ENCODE results near the gene DGKD. TPM values are rescaled to one million over a fixed set of nuclear protein-coding genes. Genes with fewer than 3 reads are reported as not detected.

DGKD gene
- total RNA-seq: 10 to 100 TPM; 15.5 to 67.3 (median 42.8) TPM
- 10 to 100 TPM; 51.2 to 88.6 TPM for polyA plus RNA-seq
- long read RNA-seq, donor 1, full-length matches to known transcripts: 4 of 46 reads
- long read RNA-seq, donor 1, partial matches to known transcripts: 38 of 46 reads
- long read RNA-seq, donor 1, other reads (novel, unspliced or antisense): 4 of 46 reads
- long read RNA-seq, donor 2, full-length matches to known transcripts: 5 of 124 reads
- long read RNA-seq, donor 2, partial matches to known transcripts: 62 of 124 reads
- long read RNA-seq, donor 2, other reads (novel, unspliced or antisense): 57 of 124 reads
- long read RNA-seq, donor 3, full-length matches to known transcripts: 6 of 100 reads
- long read RNA-seq, donor 3, partial matches to known transcripts: 79 of 100 reads
- long read RNA-seq, donor 3, other reads (novel, unspliced or antisense): 15 of 100 reads

GRCh38 chr2:233353769-233354499, at the start of gene DGKD:
Gene DGKD, plus strand, starts transcription at chr2:233354494. Its CDS starts 25 bp downstream, at chr2:233354519.
- WGBS, 4 donors: 3 to 5% (median 3%) methylated on average over 31 to 56 of the region's 56 CpGs
- Histone ChIP-seq H3K9me3 (no peaks in the 10 kb centered on the region), H3K4me1 (peaks cover 0 to 79% (median 30%) of the 10 kb centered on the region in 12 donors), H3K36me3 (no peaks in the 10 kb centered on the region), H3K27ac (peak within 1 kb of the TSS in 8 of 12 donors; percentile 39 to 81 (median 62)), H3K27me3 (no peaks in the 10 kb centered on the region), H3K4me3 (peak within 1 kb of the TSS; percentile 39 to 90 (median 70))
- DNase-seq (peak; percentile 42 to 85 (median 66)), ATAC-seq (peak; percentile 34 to 84 (median 73))
- intact Hi-C loops (cut with DNase I): loop anchor here in 8 of 10 donors (1.0 to 10.0 kb wide), 8 partner anchors 31 to 799 kb away; partner anchors contain the start of genes EIF4E2 (in 1 of the 8) and TIGD1 (in 1 of the 8)
- peak in 9 of 12 donors; percentile 12 to 76 (median 25) for TF ChIP-seq CTCF (IDR thresholded peaks at IDR 0.05)
- TF ChIP-seq POLR2A (IDR thresholded peaks at IDR 0.05): no peak

GRCh38 chr2:233307565-233307964, 46.7 kb upstream of the DGKD start, which contains the start of gene SAG:
Gene SAG, plus strand, starts transcription at chr2:233307816. Its CDS starts 1,374 bp downstream, at chr2:233309190.
- intact Hi-C loops (cut with DNase I): no loop called here
- WGBS, 4 donors: 78 to 82% (median 79%) methylated on average over 7 of the region's 7 CpGs
- no peak within 1 kb of the TSS for H3K27ac ChIP-seq
- no peak within 1 kb of the TSS for H3K4me3 ChIP-seq
- no peaks in the 10 kb centered on the region for H3K36me3 ChIP-seq
- no peak for ATAC-seq
- H3K9me3 ChIP-seq: no peaks in the 10 kb centered on the region
- H3K27me3 ChIP-seq: no peaks in the 10 kb centered on the region
- no peak for DNase-seq
- no peaks in the 10 kb centered on the region for H3K4me1 ChIP-seq
- TF ChIP-seq CTCF (IDR thresholded peaks at IDR 0.05) (no peak), POLR2A (IDR thresholded peaks at IDR 0.05) (no peak)

GRCh38 chr2:233311241-233311926, 42.9 kb upstream of the DGKD start:
- Histone ChIP-seq H3K27ac (no peak overlapping the region), H3K4me3 (no peak overlapping the region), H3K4me1 (no peaks in the 10 kb centered on the region), H3K36me3 (no peaks in the 10 kb centered on the region), H3K27me3 (no peaks in the 10 kb centered on the region), H3K9me3 (no peaks in the 10 kb centered on the region)
- intact Hi-C loops (cut with DNase I): no loop called here
- DNase-seq: no peak
- 83 to 92% (median 89%) methylated on average over 11 of the region's 11 CpGs for WGBS, 4 donors
- TF ChIP-seq POLR2A (IDR thresholded peaks at IDR 0.05) (no peak), CTCF (IDR thresholded peaks at IDR 0.05) (no peak)
- ATAC-seq: no peak
